Esophagus squamous epithelium (tissue), 4 donors: ENCODE results near the gene SESN3.

Experiments used
- POLR2A ChIP-seq, 4 donors: fragments of 450-650 bp; IDR thresholded peaks; one replicate each; pipeline ENCODE4 v1.6.1; 2017; ENCODE audit warnings: antibody characterized with exemption in 4 of 4, mild to moderate bottlenecking in 4 of 4, moderate library complexity in 3 of 4
- TF ChIP-seq, protein P1 (sequence below), 6 experiments: fragments of 450-650 bp in 4 of 6; fragments of 200-600 bp in 2 of 6; sonication (generic) in 2 of 6; IDR thresholded peaks; one replicate each; pipeline ENCODE4 v1.5.1; 2016 to 2019; ENCODE audit warnings: antibody characterized with exemption in 6 of 6, mild to moderate bottlenecking in 4 of 6, moderate library complexity in 4 of 6

DNA sequence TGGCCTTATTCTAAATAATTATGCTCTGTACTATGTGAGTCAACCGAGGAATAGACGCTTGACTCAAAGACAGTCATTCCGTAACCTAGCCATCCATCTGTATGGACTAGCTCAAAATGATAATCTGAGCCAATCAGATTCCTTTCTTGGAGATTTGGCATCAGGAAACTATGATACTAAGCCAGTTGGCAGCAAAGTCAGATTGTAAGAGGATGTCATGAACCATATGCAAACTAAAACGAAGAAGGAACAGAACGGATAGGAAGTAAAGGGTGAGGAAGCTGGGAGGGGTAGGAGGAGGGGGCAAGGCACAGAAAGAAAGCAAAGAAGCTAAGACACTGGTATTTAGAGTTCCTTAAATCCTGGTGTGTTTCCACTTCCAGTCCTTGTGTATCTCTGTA lies 10.7 kb upstream of the SESN3 start:
- TF ChIP-seq, protein P1, sequence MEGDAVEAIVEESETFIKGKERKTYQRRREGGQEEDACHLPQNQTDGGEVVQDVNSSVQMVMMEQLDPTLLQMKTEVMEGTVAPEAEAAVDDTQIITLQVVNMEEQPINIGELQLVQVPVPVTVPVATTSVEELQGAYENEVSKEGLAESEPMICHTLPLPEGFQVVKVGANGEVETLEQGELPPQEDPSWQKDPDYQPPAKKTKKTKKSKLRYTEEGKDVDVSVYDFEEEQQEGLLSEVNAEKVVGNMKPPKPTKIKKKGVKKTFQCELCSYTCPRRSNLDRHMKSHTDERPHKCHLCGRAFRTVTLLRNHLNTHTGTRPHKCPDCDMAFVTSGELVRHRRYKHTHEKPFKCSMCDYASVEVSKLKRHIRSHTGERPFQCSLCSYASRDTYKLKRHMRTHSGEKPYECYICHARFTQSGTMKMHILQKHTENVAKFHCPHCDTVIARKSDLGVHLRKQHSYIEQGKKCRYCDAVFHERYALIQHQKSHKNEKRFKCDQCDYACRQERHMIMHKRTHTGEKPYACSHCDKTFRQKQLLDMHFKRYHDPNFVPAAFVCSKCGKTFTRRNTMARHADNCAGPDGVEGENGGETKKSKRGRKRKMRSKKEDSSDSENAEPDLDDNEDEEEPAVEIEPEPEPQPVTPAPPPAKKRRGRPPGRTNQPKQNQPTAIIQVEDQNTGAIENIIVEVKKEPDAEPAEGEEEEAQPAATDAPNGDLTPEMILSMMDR (IDR thresholded peaks at IDR 0.05), result no peak
- no peak for TF ChIP-seq POLR2A (IDR thresholded peaks at IDR 0.05)
